Measurements from ENCODE around the gene CNKSR3.
A peak's percentile ranks its signal among the peaks of the same experiment; 100 is the strongest.

Gene CNKSR3

GRCh38 chr6:154479771-154480639 is 30.5 kb downstream of the CNKSR3 start:
- no peak overlapping the region for H3K4me3 Mint-ChIP-seq
- H3K9me3 Mint-ChIP-seq = no peaks in the 10 kb centered on the region

GRCh38 chr6:154479351-154479769 is 31.1 kb downstream of the CNKSR3 start:
- H3K4me1 Mint-ChIP-seq = no peaks in the 10 kb centered on the region
- peaks cover 9% of the 10 kb centered on the region for H3K27me3 Mint-ChIP-seq
- no peak overlapping the region for H3K27ac Mint-ChIP-seq
- H3K9me3 Mint-ChIP-seq = no peaks in the 10 kb centered on the region
- H3K4me3 Mint-ChIP-seq = no peak overlapping the region
- no peak for ATAC-seq
- DNase-seq = no peak

More at GRCh38 chr6:154479771-154480639, 30.5 kb downstream of the CNKSR3 start:
- Mint-ChIP-seq H3K27ac (no peak overlapping the region), H3K4me1 (no peaks in the 10 kb centered on the region), H3K27me3 (peaks cover 9% of the 10 kb centered on the region)
- ATAC-seq (no peak), DNase-seq (no peak)

GRCh38 chr6:154478701-154479060 is 31.8 kb downstream of the CNKSR3 start:
- no peak for ATAC-seq
- peaks cover 9% of the 10 kb centered on the region for H3K27me3 Mint-ChIP-seq
- no peaks in the 10 kb centered on the region for H3K4me1 Mint-ChIP-seq
- no peak for DNase-seq
- no peak overlapping the region for H3K4me3 Mint-ChIP-seq
- no peak overlapping the region for H3K27ac Mint-ChIP-seq
- no peaks in the 10 kb centered on the region for H3K9me3 Mint-ChIP-seq

GRCh38 chr6:154478021-154478700 is 32.3 kb downstream of the CNKSR3 start:
- H3K27me3 Mint-ChIP-seq = peaks cover 9% of the 10 kb centered on the region
- ATAC-seq = peak; percentile 26
- no peak overlapping the region for H3K27ac Mint-ChIP-seq
- DNase-seq = no peak
- H3K9me3 Mint-ChIP-seq = no peaks in the 10 kb centered on the region
- H3K4me3 Mint-ChIP-seq = no peak overlapping the region
- no peaks in the 10 kb centered on the region for H3K4me1 Mint-ChIP-seq

- Mint-ChIP-seq H3K27me3 (peaks cover 9% of the 10 kb centered on the region), H3K9me3 (no peaks in the 10 kb centered on the region), H3K27ac (no peak overlapping the region), H3K4me3 (no peak overlapping the region), H3K4me1 (no peaks in the 10 kb centered on the region)
- DNase-seq = no peak
- no peak for ATAC-seq
Observed at GRCh38 chr6:154476494-154476893, 34.0 kb downstream of the CNKSR3 start.

- Mint-ChIP-seq H3K27me3 (peaks cover 9% of the 10 kb centered on the region), H3K4me3 (no peak overlapping the region), H3K27ac (peak overlapping the region in 1 of 2 donors; percentile 61), H3K9me3 (peaks cover 0 to 5% of the 10 kb centered on the region in 2 donors), H3K4me1 (no peaks in the 10 kb centered on the region)
- ATAC-seq = no peak
- no peak for DNase-seq
Observed at GRCh38 chr6:154474648-154475428, 35.6 kb downstream of the CNKSR3 start.

- Mint-ChIP-seq H3K27me3 (peaks cover 6% of the 10 kb centered on the region), H3K4me1 (no peaks in the 10 kb centered on the region), H3K27ac (no peak overlapping the region), H3K9me3 (peaks cover 0 to 5% of the 10 kb centered on the region in 2 donors), H3K4me3 (no peak overlapping the region)
- ATAC-seq (no peak), DNase-seq (no peak)
Observed at GRCh38 chr6:154473324-154473723, 37.2 kb downstream of the CNKSR3 start.

- ATAC-seq = no peak
- H3K9me3 Mint-ChIP-seq = peaks cover 0 to 5% of the 10 kb centered on the region in 2 donors
- no peak overlapping the region for H3K4me3 Mint-ChIP-seq
- no peaks in the 10 kb centered on the region for H3K4me1 Mint-ChIP-seq
- H3K27ac Mint-ChIP-seq = no peak overlapping the region
- no peak for DNase-seq
- H3K27me3 Mint-ChIP-seq = no peaks in the 10 kb centered on the region
Observed at GRCh38 chr6:154471609-154472362, 38.7 kb downstream of the CNKSR3 start.

- no peak overlapping the region for H3K4me3 Mint-ChIP-seq
- ATAC-seq (no peak), DNase-seq (no peak)
- no peak overlapping the region for H3K27ac Mint-ChIP-seq
- H3K9me3 Mint-ChIP-seq = peaks cover 0 to 5% of the 10 kb centered on the region in 2 donors
- no peaks in the 10 kb centered on the region for H3K4me1 Mint-ChIP-seq
- H3K27me3 Mint-ChIP-seq = no peaks in the 10 kb centered on the region
Observed at GRCh38 chr6:154469306-154469935, 41.1 kb downstream of the CNKSR3 start.

GRCh38 chr6:154468760-154469159 is 41.7 kb downstream of the CNKSR3 start:
- ATAC-seq (no peak), DNase-seq (no peak)
- H3K4me3 Mint-ChIP-seq = no peak overlapping the region
- H3K9me3 Mint-ChIP-seq = peaks cover 0 to 5% of the 10 kb centered on the region in 2 donors
- H3K27me3 Mint-ChIP-seq = no peaks in the 10 kb centered on the region
- H3K4me1 Mint-ChIP-seq = no peaks in the 10 kb centered on the region
- no peak overlapping the region for H3K27ac Mint-ChIP-seq

GRCh38 chr6:154466971-154467679 is 43.4 kb downstream of the CNKSR3 start:
- Mint-ChIP-seq H3K9me3 (peaks cover 0 to 5% of the 10 kb centered on the region in 2 donors), H3K27ac (no peak overlapping the region), H3K4me3 (no peak overlapping the region), H3K4me1 (no peaks in the 10 kb centered on the region), H3K27me3 (no peaks in the 10 kb centered on the region)
- no peak for DNase-seq
- no peak for ATAC-seq

- Mint-ChIP-seq H3K4me3 (no peak overlapping the region), H3K9me3 (peaks cover 0 to 5% of the 10 kb centered on the region in 2 donors), H3K27ac (no peak overlapping the region), H3K4me1 (no peaks in the 10 kb centered on the region), H3K27me3 (no peaks in the 10 kb centered on the region)
- ATAC-seq (no peak), DNase-seq (no peak)
Observed at GRCh38 chr6:154466139-154466538, 44.3 kb downstream of the CNKSR3 start.

- Mint-ChIP-seq H3K9me3 (no peaks in the 10 kb centered on the region), H3K4me1 (peaks cover under 1% of the 10 kb centered on the region), H3K27me3 (peaks cover 8% of the 10 kb centered on the region), H3K4me3 (no peak overlapping the region), H3K27ac (no peak overlapping the region)
- ATAC-seq (no peak), DNase-seq (no peak)
Observed at GRCh38 chr6:154463573-154464419, 46.7 kb downstream of the CNKSR3 start.
